ENCODE data around the gene CEP135.

Gene CEP135

DNA sequence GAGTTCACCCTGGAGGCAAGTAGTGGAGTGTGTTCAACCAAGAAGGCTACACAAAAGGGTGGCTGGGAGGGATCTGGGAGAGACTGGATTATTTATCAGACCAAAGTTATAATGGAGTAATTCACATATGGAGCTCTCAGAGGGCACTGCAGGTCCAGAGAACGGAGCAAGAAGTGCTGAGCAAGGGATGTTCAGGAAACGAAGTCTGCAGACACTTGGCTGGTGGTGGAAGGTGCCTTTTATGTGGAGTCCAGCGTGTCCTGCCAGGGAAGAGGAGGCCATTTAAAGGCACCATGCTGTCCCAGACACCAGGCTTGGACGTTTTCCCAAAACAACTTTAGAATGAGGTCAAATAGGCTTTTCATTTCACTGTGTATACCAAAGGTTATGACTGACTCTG lies 130.1 kb downstream of the CEP135 start:
- DNase-seq (ENCODE audit: low read depth): no peak

DNA sequence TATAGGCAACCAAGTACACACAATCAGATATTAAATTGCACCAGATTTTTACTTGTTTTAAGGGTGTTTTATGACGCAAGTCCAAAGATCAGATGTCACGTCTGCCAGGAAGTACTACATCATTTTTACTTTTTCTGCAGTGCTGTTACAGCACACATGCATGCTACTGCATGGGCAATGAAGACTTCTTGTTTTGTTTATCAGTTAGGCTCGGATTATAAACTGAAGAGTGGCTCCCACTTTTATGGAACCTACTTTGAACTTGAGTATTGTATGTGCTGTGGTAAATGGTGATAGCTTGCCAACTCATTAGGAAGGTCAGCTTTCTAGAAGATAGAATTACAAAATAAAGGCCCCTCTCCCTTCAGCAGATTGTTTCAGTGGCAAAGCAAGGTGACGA lies 131.6 kb downstream of the CEP135 start:
- DNase-seq (ENCODE audit: low read depth): no peak

- DNase-seq (ENCODE audit: low read depth): no peak
Measured at GRCh38 chr4:56082829-56083228, 134.1 kb downstream of the CEP135 start.
